C1 segment of cervical spinal cord (tissue), 14 donors: ENCODE results near the gene MAST4.
"Not testable (repeated sequence)": the region's sequence is repeated elsewhere in the genome, so short reads cannot be mapped to it uniquely, and the experiment has no call there.

Experiments
- DNase-seq, 14 donors: peaks; one replicate each; lab custom pipeline; 2025; lab: John Stamatoyannopoulos, UW

Gene MAST4

DNA sequence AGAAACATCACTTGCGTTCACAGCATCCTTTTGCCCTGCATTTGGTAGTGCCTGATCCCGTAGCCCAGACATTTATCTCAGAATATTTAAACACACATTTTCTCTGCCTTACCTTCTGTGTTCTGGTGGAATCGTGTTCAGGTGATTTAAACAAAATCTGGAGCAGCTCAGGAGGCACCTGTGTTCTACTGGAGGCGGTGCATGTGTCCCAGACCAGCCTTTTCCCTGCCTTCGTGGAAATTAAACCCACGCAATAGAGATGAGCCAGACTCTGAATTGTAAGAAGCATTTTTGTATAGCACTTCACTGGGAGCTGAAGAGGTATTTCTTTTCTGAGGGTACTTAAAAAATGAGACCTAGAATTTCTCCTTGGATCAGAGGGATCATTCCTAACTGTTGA, 212.5 kb downstream of the MAST4 start:
- no peak for DNase-seq

DNA sequence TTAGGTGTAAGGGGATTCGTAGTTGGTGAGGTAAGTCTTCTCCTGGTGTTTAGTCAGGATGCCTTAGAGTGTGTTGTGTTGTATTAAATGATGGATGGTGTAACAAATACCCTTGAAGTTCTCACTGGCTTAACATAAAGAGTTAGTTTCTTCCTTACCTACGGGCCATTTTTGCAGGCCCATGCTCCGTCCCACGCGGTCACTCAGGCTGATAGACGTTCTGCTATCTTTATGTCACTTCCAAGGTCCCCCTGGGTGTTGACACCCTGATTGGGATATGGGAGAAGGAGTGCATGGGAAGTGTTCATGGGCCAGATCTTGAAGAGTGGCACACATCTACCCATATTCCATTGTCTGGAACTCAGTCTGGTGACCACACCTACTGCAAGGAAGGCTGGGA, 214.0 kb downstream of the MAST4 start:
- DNase-seq = no peak

DNA sequence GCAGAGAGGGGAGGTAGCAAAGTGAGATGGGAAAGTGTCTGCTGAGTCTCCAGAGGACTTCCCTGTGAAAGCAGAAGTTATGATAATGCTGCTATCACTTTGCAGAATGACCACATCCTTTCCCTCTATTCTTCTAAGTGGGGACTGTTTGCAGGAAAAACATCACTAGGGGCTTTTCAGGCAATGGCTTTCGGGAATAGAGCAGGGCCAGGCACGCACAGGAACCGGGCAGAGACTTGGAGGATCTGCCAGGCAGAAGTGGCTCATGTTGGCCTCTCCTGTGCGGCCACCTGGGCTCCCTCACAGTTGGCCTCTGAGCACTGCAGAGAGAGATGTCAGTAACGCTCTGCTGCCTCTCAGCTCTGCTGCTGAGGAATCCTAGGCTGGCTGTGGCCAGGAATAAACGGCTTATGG, 214.7 kb downstream of the MAST4 start:
- DNase-seq = no peak

DNA sequence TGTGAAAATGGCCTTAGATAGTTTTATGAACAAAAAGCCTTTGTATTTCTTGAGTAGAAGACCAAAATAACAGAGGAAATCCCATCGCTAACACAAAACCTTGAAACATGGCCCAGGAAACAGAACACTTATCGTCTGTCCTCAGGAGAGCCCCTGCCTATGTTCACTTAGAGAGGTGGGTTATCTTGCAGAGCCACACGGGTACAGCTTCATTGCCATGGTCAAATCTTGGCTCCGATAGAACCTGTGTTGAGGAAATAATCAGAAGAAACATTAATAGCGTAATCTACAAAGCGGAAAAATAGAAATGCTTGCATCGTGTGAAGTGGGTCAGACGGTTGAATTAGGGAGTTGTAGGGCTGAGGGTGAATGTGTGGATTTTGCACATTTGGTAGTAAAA, 216.1 kb downstream of the MAST4 start:
- no peak for DNase-seq

DNA sequence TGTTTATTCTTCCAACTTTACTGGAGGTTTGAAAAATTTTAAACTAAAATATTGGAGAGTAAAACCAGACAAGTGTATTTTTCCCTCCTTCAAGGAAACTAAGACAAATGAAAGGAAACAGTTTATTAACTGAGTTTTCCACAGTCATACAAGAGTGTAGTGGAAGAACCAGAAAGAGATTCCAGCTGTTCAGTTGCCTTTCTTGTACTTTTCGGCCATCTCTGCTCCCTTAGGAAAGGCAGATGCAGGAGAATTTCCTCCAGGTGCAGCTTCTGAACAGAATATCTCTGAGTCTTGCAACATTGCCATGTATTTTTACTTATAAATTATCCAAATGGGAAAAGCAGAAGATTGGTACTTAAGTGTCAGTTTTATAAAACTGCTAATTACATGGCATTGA, 217.1 kb downstream of the MAST4 start:
- no peak for DNase-seq

DNA sequence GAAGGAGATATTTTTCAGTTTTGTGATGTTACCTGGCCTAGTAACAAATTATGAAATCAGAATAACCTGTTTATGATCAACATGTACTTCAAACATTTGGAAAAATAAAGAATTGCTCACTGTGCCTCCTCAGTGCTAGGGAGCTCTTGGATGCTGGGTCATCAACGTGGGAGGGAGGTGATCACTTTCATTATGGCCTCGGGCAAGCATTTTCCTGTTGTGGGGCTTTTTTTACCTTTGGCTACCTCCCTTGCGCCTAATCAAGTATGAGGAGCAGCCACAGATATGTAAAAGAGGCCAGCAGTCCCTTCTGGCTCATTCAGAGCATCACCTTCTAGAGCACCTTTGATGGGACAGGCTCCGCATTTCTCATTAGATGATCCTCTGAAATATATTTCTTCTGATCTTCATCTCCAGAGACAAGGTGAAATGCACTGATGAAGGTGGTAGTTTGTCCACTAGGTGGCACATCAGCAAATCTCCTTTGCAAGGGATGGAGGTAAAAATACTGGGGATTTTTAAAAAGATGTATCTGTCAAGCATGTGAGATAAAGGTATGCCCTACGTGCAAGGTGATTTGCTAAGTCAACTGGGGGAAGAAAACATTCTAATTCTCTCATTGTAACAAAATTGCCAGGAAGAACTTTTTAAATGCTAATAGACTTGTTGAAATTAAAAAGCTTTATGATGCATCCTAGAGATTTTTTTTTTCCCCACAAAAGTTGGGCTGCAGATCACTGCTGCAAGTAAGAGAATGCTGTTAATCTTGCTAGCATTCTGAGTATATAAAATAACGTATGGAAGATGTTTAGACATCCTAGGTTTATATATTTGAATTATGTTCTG, 218.2 kb downstream of the MAST4 start:
- peak in 1 of 14 donors; percentile 8 for DNase-seq

DNA sequence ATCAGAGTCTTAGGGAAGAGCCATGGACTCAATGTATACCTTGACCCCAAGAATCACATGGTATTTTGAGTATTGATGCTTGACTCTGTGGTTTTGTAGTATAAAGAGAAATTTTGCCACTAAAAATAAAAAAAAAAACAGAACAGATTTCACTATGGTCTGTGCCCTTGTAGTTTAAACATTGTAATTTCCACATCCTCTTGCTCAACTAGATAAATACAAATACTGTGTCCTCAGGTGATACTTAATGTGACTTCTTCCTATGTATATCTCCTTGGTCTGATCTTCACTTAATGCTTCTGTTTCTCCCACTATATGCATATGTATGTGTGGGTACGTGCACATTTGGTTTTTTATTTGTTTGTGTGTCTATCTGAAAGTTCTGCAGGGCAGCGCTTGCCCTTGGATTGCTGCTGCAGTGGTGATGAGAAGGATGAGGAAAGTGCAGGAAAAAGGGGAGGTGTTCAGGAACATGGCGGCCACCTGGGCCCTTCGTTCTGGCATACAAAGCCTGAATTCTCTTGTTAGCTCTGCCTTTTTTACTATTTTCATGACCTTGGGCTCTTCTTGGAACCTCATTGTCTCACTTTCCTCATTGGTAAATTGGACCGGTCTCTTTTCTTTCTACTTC, 222.2 kb downstream of the MAST4 start:
- DNase-seq = no peak

DNA sequence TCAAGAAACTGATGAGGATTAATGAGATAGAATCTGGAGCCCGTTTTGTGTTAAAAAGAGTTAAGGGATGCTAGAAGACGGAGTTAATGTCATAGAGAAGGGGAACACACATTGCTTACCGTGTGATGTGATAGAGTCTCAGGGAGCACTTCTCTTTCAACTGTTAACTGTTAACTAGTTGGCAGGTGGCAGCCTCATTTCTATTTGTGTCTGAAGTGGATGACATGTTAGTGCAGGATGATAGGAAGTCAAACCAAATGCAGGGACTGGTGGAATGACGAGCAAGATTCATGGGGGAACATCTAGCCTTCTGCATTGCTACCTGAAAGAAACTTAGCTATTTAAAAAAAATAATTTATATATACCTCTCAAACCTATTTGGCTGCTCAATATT, 222.7 kb downstream of the MAST4 start:
- no peak for DNase-seq

DNA sequence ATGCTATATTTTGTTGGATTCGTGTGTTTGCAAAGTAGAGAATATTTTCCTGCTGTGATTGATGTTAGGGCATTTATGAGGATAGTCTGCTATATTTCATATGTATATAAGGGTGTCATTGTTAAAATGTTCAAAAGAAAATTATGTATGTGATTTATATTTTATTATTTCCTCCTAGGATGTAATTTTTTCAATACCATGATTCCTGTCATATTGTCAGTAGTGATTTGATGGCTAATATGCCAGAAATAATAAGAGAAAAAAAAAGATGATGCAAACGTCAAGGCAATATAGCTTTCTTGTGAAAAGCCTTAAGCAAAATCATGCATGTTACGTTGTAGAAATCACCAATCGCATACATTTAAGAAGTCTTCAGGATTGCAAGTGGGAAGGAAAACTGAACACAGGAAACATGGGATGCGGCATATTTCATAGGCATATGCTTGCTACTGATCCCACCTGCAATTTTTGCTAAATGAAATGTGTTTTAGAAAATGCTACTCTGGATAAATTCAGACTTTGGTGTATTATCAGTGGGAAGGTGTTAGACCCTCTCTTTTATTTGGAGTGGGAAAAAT, 224.5 kb downstream of the MAST4 start:
- no peak for DNase-seq

DNA sequence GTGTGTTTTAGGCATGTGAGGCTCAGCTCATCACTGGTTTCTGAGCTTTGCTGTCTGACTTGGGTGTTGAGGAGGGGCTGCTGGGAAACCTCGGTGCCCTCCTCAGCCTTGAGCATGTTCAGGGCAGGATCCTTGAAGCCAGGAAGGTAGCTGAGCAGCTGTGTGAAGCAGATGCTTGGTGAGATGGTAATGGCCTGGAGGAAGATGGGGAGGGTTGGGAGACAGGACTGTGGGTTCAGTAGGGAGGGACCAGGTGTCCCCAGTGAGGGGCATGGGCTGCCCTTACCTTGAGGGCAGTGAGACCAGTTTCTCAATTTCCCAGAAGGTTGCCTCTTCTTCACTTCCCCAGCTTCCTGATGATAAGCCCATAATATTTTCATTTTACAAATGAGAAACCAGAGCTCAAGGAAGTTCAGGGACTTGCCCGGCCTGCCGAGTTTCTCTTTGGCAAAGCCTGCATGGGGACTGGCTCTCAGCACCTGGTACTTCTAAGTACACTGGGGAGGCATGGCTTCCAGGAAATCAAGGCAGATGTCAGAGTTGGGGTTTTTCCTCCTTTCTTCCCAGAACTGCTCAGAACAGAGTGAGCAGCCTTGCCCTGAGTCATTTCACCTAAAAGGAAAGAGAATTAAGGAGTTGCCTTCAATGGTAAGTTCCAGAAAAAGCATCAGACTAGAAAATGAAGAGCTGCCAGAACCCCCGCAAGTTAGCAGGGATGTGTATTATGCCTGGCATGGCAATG, 225.7 kb downstream of the MAST4 start:
- DNase-seq = no peak

DNA sequence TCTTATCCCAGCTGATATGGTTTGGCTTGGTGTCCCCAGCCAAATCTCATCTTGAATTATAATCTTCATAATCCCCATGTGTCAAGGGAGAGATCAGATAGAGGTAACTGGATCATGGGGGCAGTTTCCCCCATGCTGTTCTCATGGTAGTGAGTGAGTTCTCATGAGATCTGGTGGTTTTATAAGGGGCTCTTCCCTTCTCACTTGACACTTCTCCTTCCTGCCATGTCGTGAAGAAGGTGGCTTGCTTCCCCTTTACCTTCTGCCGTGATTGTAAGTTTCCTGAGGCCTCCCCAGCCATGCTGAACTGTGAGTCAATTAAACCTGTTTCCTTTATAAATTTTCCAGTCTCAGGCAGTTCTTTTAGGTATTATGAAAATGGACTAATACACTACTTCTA, 226.7 kb downstream of the MAST4 start:
- not testable (repeated sequence) for DNase-seq

DNA sequence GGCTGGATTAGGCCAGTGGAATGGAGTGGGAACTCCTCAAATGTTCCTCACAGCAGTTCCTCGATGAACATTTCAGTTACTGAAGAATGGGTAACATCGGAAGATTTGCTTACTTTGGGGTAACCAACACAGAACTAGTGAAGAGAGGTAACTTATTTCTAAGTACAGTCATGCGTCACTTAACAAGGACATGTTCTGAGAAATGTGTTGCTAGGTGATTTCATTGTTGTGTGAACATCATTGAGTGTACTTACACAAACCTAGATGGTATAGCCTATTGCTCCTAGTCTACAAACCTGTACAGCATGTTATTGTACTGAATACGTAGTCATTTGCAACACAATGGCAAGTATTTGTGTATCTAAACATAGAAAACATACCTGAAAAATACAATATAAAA, 228.3 kb downstream of the MAST4 start:
- DNase-seq = no peak

DNA sequence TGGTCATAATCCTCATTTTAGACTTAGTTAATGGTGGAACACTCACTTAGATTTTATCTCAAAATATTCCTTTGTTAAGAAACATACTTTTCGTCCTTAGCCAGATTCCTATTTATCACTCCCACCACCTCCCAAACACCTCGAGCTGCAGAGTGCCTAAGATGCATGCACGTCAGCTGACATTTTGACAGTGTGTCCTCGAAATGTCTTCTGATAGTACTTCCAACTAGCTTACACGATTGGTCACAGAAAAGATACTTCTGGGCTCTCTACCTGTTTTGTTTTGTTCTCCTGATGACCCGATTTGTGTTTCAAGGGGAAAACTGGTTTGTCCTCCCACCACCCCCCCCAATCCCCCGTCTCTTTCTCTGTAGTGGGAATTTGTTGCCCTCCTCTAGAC, 230.1 kb downstream of the MAST4 start:
- DNase-seq = no peak

DNA sequence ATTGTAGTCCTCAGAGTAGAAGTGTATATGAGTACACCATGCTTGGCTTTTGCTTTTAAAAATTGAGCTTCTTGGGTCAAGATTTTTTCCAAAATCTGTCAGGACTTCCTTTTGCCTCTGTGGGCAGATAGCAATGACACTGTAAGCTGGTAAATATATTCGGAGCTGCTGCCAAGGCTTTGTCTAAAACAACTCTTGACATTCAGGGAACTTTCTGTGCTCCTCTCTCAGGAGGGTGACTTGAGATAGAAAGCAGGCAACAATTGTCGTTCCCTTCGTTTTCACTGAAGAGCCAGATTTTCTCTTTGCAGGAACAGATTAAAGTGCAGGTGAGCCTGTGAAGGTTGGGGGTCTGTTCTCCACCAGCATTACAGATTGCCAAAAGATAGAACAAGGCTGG, 230.5 kb downstream of the MAST4 start:
- no peak for DNase-seq

DNA sequence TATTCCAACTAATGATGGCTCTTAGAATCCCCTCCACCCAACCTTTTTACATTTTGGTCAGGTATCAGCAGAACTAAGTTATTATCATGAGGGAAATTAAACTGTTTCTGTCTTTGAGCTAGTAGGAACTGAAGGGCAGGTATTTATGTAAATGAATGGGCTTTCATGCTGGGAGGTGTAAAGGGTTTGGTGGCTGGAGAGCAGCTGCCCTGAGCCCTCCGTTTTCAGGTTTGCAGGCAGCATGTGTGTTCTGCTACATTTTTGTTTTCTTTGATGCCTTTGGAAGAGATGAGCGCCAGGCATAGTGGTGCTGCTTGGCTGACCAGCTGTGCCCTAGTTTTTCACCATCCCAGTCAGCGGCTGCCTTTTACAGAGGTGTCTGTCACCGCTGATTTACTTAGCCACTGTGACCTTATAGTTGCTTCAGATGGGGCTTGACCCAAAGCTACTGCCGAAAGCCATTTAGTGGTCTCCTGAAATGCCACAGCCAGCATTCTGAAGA, 231.9 kb downstream of the MAST4 start:
- DNase-seq = peak in 1 of 14 donors; percentile 74

DNA sequence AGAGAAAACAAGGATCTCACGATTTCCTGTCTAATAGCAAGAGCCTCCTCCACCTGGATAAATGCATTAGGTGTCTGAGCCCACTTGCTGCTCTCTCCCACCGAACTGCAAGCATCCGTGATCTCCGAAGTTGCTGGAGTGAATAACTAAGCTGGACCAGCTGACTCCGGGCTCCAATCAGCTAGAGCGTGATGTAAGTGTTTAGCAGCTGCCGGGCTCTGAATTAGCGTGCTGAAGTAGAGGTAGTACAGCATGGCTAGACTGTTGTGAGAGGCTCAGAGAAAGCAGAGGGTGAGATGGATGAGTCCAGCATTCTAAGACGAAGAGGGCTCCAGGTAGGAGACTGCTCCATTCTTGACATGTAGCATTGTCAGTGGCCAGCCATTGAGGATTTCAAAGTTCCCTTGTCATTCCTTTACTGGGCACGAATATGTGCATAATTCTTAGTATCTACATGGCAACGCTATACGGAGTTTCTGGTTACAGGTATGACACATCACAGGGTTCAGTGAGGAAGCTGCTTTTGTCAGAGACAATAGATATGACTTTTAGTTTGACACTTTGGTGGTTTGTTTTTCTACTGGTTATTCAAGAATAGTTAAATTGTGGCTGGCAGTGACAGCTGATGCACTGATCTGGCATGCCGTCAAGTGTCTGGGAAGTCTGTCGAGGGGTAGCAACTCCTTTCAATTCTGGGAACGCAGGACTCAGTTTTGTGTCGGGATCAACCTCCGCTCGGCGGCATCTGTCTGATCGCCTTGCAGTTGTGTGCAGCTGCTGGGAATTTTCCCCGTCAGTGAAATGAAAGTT, 232.6 kb downstream of the MAST4 start:
- DNase-seq = peak in 12 of 14 donors; percentile 3 to 75 (median 54)

DNA sequence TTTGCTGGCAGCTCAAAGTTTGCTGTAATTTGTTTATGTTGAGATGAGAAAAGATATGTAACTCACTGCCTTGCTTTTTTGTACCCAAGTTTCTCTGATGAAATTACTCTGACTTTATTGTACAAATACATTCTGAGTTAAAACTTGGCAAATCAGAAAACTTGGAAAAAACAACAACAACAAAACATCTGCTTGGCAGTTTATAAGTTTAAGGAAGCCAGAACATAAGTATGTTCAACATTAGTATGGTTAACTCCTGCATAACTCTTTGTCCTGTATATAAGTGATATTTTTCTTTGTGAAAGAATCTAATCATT, 233.1 kb downstream of the MAST4 start:
- no peak for DNase-seq

DNA sequence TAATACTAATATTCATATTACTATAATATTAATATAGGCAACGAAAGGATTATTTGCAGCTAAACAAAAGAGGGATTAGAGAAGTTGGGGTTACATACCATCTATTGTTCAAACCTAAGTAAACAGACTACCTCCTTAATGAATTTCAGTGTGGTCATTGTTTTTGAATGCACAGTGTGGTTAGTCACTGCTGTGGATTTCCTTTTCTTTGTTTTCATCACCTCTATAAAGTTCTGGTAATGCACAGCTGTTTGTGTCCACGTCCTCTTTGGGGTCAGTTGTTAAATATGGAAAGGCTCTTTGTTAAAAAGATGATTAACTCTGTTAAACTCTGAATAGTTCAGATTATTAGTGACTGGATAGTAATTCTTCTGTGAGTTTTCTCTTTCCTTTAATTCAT, 233.6 kb downstream of the MAST4 start:
- no peak for DNase-seq

DNA sequence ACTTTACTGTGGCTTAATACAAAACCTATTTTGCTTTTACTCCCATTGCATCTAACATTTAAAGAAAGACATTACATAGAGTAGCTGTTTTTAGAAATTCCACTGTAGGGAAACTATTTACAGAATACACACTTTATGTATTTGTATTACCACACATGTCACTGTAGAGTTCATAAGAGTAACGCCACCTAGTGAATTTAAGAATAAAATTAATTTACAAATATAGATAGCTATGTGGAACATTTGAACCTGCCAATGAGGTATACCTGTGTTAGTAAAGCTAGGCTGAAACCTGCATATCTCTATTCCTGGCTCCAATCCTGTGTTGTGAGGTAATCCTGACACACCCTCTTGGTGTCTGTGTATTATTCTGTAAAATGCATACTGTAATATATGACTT, 234.4 kb downstream of the MAST4 start:
- no peak for DNase-seq

DNA sequence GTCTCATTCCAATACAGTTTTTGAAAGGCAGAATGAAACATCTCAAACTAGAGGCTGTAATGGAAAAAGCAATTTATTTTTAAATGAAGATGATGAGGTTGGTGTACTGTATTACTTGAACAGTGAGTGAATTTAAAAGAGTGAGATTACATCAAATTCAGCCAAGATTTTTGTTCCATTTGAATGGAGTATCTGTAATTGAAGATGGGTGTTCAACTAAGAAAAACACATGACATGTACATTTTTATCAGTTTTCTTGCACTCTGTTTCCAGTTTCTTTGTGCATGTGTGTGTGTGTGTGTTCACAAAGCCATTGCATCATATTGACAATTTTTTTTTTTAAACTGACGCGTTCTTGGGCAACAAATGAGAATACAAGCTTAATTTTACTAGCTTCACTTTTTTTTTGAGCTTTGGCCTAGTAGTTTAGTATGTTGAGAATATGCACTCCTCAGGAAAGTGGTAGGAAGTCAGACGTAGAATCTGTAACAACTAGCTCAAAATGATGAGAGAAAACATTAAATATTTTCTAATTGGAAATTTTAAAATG, 243.5 kb downstream of the MAST4 start:
- no peak for DNase-seq

DNA sequence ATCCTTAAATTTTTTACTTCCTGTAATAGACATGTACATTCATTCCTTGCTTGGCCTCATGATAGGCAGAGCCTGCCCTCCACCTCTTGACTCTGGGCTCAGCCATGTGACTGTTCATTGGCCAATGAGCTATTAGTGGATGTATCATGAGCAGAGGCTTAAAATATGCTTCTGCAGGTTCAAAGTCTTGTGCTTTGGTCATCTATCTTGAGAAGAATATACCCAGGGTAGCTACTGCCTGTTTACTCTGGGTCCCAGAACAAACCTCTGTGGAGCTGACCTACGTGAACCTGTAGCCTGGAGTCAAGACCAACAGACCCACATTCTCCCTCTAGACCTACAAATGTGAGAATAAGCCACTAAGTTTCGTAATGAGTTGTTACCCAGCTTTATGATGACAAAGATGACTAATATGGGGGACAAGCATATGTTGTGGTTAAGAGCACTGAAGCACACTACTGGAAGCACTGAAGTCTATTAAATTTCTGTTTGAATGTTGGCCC, 244.4 kb downstream of the MAST4 start:
- no peak for DNase-seq
